Mesendoderm (in vitro differentiated cells): ENCODE results near the gene PIK3CD.
"Not testable (repeated sequence)": the region's sequence is repeated elsewhere in the genome, so short reads cannot be mapped to it uniquely, and the experiment has no call there.

Experiments used
- DNase-seq: peaks from one replicate; pipeline ENCODE4 v3.0.0; 2013
- H2AK5ac ChIP-seq: 2 replicates; pipeline ENCODE4 v1.6.1; 2013; ENCODE audit warnings: low read length, inconsistent platforms
- H2BK120ac ChIP-seq: 2 replicates; pipeline ENCODE4 v1.6.1; 2013; ENCODE audit warnings: low read depth, mild to moderate bottlenecking, low read length, moderate library complexity, mixed read lengths
- H2BK15ac ChIP-seq: replicated peaks from 2 replicates; pipeline ENCODE4 v1.6.1; 2013; ENCODE audit warnings: low read depth, mild to moderate bottlenecking, moderate library complexity
- H2BK5ac ChIP-seq: 2 replicates; pipeline ENCODE4 v1.6.1; 2013; ENCODE audit warnings: low read length, inconsistent platforms
- H3K18ac ChIP-seq: 2 replicates; pipeline ENCODE4 v1.6.1; 2013; ENCODE audit warnings: mild to moderate bottlenecking, low read length, mixed read lengths
- H3K23ac ChIP-seq: one replicate; pipeline ENCODE4 v1.6.1; 2013; ENCODE audit warnings: low read length
- H3K27ac ChIP-seq: 2 replicates; pipeline ENCODE4 v1.5.1; 2013; ENCODE audit warnings: low read depth, mild to moderate bottlenecking, inconsistent platforms, low read length, moderate library complexity
- H3K27me3 ChIP-seq: 2 replicates; pipeline ENCODE4 v1.6.1; 2013; ENCODE audit warnings: low read length, control low read depth, mild to moderate bottlenecking, inconsistent platforms; ENCODE audit not compliant: insufficient read depth, poor library complexity
- H3K36me3 ChIP-seq: 2 replicates; pipeline ENCODE4 v1.6.1; 2013; ENCODE audit warnings: low read length, inconsistent platforms; ENCODE audit not compliant: control insufficient read depth, insufficient read depth
- H3K4ac ChIP-seq: one replicate; pipeline ENCODE4 v1.6.1; 2013; ENCODE audit warnings: low read depth, mild to moderate bottlenecking, low read length, moderate library complexity
- H3K4me1 ChIP-seq: 2 replicates; pipeline ENCODE4 v1.6.1; 2013; ENCODE audit warnings: low read depth, low read length, inconsistent platforms; ENCODE audit not compliant: control insufficient read depth
- H3K4me2 ChIP-seq: 2 replicates; pipeline ENCODE4 v1.6.1; 2013; ENCODE audit warnings: low read length
- H3K4me3 ChIP-seq: 2 replicates; pipeline ENCODE4 v1.5.1; 2013; ENCODE audit warnings: mild to moderate bottlenecking, low read length
- H3K56ac ChIP-seq: one replicate; pipeline ENCODE4 v1.6.1; 2013; ENCODE audit warnings: low read length
- H3K79me1 ChIP-seq: 2 replicates; pipeline ENCODE4 v1.6.1; 2013; ENCODE audit warnings: low read length, inconsistent platforms
- H3K79me2 ChIP-seq: 2 replicates; pipeline ENCODE4 v1.6.1; 2013; ENCODE audit warnings: mild to moderate bottlenecking, low read length; ENCODE audit not compliant: control insufficient read depth, insufficient read depth
- H3K9ac ChIP-seq: 2 replicates; pipeline ENCODE4 v1.6.1; 2013; ENCODE audit warnings: low read length, inconsistent platforms
- H4K5ac ChIP-seq: one replicate; pipeline ENCODE4 v1.6.1; 2013; ENCODE audit warnings: low read length
- H4K8ac ChIP-seq: one replicate; pipeline ENCODE4 v1.6.1; 2013; ENCODE audit warnings: low read depth, mild to moderate bottlenecking, control low read depth, low read length, moderate library complexity
- WGBS: extraction: QIAGEN DNeasy Blood & Tissue Kit; methylation state at CpG from one replicate; pipeline ENCODE4 v1.1.7; 2013; ENCODE audit warnings: low lambda C conversion rate, missing lambda C conversion rate; ENCODE audit not compliant: insufficient coverage; ENCODE audit errors: extremely low coverage; 5-methylcytosine and 5-hydroxymethylcytosine counted together

Gene PIK3CD

DNA sequence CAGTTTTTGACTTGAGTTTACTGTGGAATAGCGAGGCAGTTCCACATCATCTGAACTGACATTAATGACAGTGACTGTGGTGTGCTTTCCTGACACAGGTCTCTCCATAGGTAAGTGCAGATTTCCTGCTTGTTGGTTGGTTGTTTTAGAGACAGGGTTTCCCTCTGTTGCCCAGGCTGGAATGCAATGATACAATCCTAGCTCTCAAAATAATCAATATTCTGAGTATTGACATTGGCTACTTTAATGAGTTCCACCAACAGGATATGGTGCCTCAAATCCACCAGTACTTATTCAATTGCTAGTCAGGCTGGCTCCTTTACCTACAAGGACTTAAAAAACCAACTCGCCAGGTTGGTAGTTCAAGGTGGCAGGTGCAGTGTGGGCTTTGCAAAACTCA lies 108.4 kb downstream of the PIK3CD start:
- Histone ChIP-seq H3K4me1 (peaks cover 2% of the 10 kb centered on the region), H3K79me2 (peaks cover 4% of the 10 kb centered on the region), H3K4ac (no peak overlapping the region), H3K79me1 (peaks cover 20% of the 10 kb centered on the region), H3K4me3 (no peak overlapping the region), H2BK5ac (no peak overlapping the region), H2BK120ac (no peak overlapping the region), H3K27ac (no peak overlapping the region), H4K5ac (no peak overlapping the region), H2BK15ac (no peak overlapping the region), H4K8ac (no peak overlapping the region), H3K56ac (no peak overlapping the region), H3K4me2 (no peak overlapping the region), H3K18ac (no peak overlapping the region), H3K36me3 (no peaks in the 10 kb centered on the region), H3K23ac (no peak overlapping the region), H3K27me3 (no peaks in the 10 kb centered on the region), H2AK5ac (no peak overlapping the region), H3K9ac (no peak overlapping the region)
- no CpG with 5 or more reads among the region's 2 CpGs for WGBS
- no peak for DNase-seq

- H3K27ac ChIP-seq = no peak overlapping the region
- no peak for DNase-seq
- H3K79me1 ChIP-seq = peaks cover 20% of the 10 kb centered on the region
- H3K23ac ChIP-seq = no peak overlapping the region
- H3K18ac ChIP-seq = no peak overlapping the region
- no peak overlapping the region for H4K5ac ChIP-seq
- H3K4ac ChIP-seq = no peak overlapping the region
- H3K56ac ChIP-seq = no peak overlapping the region
- no peak overlapping the region for H3K4me3 ChIP-seq
- H3K9ac ChIP-seq = no peak overlapping the region
- H2BK15ac ChIP-seq = no peak overlapping the region
- WGBS = no CpG with 5 or more reads among the region's 6 CpGs
- no peak overlapping the region for H3K4me2 ChIP-seq
- H3K27me3 ChIP-seq = no peaks in the 10 kb centered on the region
- no peak overlapping the region for H4K8ac ChIP-seq
- H2BK5ac ChIP-seq = no peak overlapping the region
- peaks cover 4% of the 10 kb centered on the region for H3K79me2 ChIP-seq
- peaks cover under 1% of the 10 kb centered on the region for H3K4me1 ChIP-seq
- H2BK120ac ChIP-seq = no peak overlapping the region
- H3K36me3 ChIP-seq = no peaks in the 10 kb centered on the region
- H2AK5ac ChIP-seq = no peak overlapping the region
Observed at GRCh38 chr1:9760824-9761223, 109.3 kb downstream of the PIK3CD start.

- Histone ChIP-seq H3K18ac (no peak overlapping the region), H3K4me1 (no peaks in the 10 kb centered on the region), H4K8ac (no peak overlapping the region), H2BK15ac (no peak overlapping the region), H3K9ac (no peak overlapping the region), H3K23ac (no peak overlapping the region), H2BK5ac (no peak overlapping the region), H3K4me2 (no peak overlapping the region), H2AK5ac (no peak overlapping the region), H3K4ac (no peak overlapping the region), H3K27ac (no peak overlapping the region), H3K56ac (no peak overlapping the region), H3K79me1 (peaks cover 21% of the 10 kb centered on the region), H2BK120ac (no peak overlapping the region), H3K27me3 (no peaks in the 10 kb centered on the region), H3K79me2 (peaks cover 6% of the 10 kb centered on the region), H3K4me3 (no peak overlapping the region), H3K36me3 (no peaks in the 10 kb centered on the region), H4K5ac (no peak overlapping the region)
- WGBS = no CpG with 5 or more reads among the region's 9 CpGs
- no peak for DNase-seq
Observed at GRCh38 chr1:9761855-9762254, 110.3 kb downstream of the PIK3CD start.

- H3K9ac ChIP-seq, H4K5ac ChIP-seq, H3K4me3 ChIP-seq, DNase-seq, H3K56ac ChIP-seq, H3K27me3 ChIP-seq, H3K4ac ChIP-seq, H2BK15ac ChIP-seq, H3K4me1 ChIP-seq, H3K27ac ChIP-seq, H4K8ac ChIP-seq, H3K4me2 ChIP-seq, H3K23ac ChIP-seq, H2AK5ac ChIP-seq, H3K36me3 ChIP-seq, H2BK120ac ChIP-seq, H3K79me2 ChIP-seq, H3K18ac ChIP-seq, H2BK5ac ChIP-seq: not testable (repeated sequence)
- no CpG with 5 or more reads among the region's 25 CpGs for WGBS
- H3K79me1 ChIP-seq = peaks cover 23% of the 10 kb centered on the region
Observed at GRCh38 chr1:9762446-9762845, 110.9 kb downstream of the PIK3CD start.

DNA sequence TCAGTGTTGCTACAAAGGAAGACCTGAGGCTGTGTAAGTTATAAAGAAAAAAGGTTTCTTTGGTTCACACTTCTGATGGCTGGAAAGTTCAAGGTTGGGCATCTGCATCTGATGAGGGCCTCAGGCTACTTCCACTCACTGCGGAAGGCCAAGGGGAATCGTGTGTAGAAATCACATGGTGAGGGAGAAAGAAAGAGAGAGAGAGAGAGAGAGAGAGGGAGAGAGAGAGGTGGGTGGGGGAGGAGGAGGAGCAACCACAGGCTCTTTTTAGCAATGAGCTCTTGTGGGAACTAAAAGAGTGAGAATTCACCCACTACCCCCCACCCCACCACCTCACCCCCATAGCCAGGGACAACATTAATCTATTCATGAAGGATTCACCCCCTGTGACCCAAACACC lies 112.4 kb downstream of the PIK3CD start:
- Histone ChIP-seq H3K4me3 (no peak overlapping the region), H3K9ac (no peak overlapping the region), H3K4me2 (no peak overlapping the region), H3K36me3 (no peaks in the 10 kb centered on the region), H4K5ac (no peak overlapping the region), H3K18ac (no peak overlapping the region), H3K56ac (no peak overlapping the region), H3K4ac (no peak overlapping the region), H2BK5ac (no peak overlapping the region), H3K79me1 (peaks cover 19% of the 10 kb centered on the region), H3K23ac (no peak overlapping the region), H3K27ac (no peak overlapping the region), H3K4me1 (no peaks in the 10 kb centered on the region), H4K8ac (no peak overlapping the region), H3K27me3 (no peaks in the 10 kb centered on the region), H2BK120ac (no peak overlapping the region), H2BK15ac (no peak overlapping the region), H2AK5ac (no peak overlapping the region), H3K79me2 (peaks cover 4% of the 10 kb centered on the region)
- no peak for DNase-seq
- no CpG with 5 or more reads among the region's 2 CpGs for WGBS

DNA sequence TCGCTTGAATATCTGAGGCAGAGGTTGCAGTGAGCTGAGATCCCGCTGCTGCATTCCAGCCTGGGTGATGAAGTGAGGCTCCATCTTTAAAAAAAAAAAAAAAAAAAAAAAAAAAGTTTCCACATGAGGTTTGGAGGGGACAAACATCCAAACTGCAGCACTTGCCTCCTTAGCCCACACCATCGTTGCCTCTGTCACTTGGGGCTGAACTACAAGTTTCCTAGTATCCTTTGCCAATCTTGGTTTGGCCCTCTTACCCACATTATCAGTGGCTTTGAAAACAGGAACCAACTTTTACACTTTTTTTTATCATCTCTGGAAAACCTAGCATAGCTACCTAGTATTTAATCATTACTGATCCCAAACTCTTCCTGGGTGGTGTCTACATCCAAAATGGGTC lies 113.0 kb downstream of the PIK3CD start:
- Histone ChIP-seq H3K36me3 (no peaks in the 10 kb centered on the region), H3K79me2 (peaks cover 4% of the 10 kb centered on the region), H3K27ac (no peak overlapping the region), H4K5ac (no peak overlapping the region), H2BK120ac (no peak overlapping the region), H3K79me1 (peaks cover 19% of the 10 kb centered on the region), H4K8ac (no peak overlapping the region), H2BK5ac (no peak overlapping the region), H3K23ac (no peak overlapping the region), H3K4me2 (no peak overlapping the region), H3K4ac (no peak overlapping the region), H3K56ac (no peak overlapping the region), H3K18ac (no peak overlapping the region), H2AK5ac (no peak overlapping the region), H3K4me3 (no peak overlapping the region), H2BK15ac (no peak overlapping the region), H3K27me3 (no peaks in the 10 kb centered on the region), H3K9ac (no peak overlapping the region), H3K4me1 (no peaks in the 10 kb centered on the region)
- no peak for DNase-seq
- WGBS = no CpG with 5 or more reads among the region's 3 CpGs
